HCT116 (cell line): ENCODE results near the gene THSD7B. TPM values are rescaled to one million over a fixed set of nuclear protein-coding genes. Genes with fewer than 3 reads are reported as not detected.

Experiments
- ATAC-seq: fragments of 200-7000 bp; cut with Tn5 transposase; 2 replicates; pipeline ENCODE4 v1.9.1; 2020; ENCODE audit warnings: mild to moderate bottlenecking, moderate library complexity
- BruUV-seq: library from RNA; stranded (reverse); fragments of 400-500 nt; replicated peaks from 2 replicates; lab custom pipeline; 2021; lab: Mats Ljungman, UMichigan
- CTCF ChIA-PET: fragments of 300-600 bp; sonication (Branson Sonifier 250); formaldehyde crosslinking; loops from one replicate; lab custom pipeline; 2021; ENCODE audit warnings: antibody characterized with exemption; lab: Charles Lee
- POLR2A ChIA-PET: fragments of 300-600, 350-600 bp; sonication (Branson Sonifier 250); formaldehyde crosslinking; loops from one replicate; lab custom pipeline; 2021; ENCODE audit warnings: antibody characterized with exemption; lab: Charles Lee
- RAD21 ChIA-PET, 2 experiments: fragments of 300-600 bp; sonication (Branson Sonifier 250); formaldehyde crosslinking; loops; one replicate each; lab custom pipeline; 2023; ENCODE audit warnings: low total read pairs in 2 of 2; ENCODE audit not compliant: uncharacterized antibody in 2 of 2, unreplicated experiment in 2 of 2, low non-redundant PET in 1 of 2; lab: Charles Lee
- DNase-seq: peaks from one replicate; pipeline ENCODE4 v3.0.0-alpha.2; 2010; ENCODE audit warnings: low read depth, low spot score
- H2AFZ ChIP-seq: fragments of 200-600 bp; shearing (Covaris generic), sonication (generic); 2 replicates; pipeline ENCODE4 v1.6.1; 2017; ENCODE audit warnings: low read depth, mixed run types, mixed read lengths, antibody characterized with exemption, low read length; ENCODE audit not compliant: poor library complexity, severe bottlenecking
- H3K27ac ChIP-seq: 2 replicates; pipeline ENCODE4 v1.5.1; 2012; ENCODE audit warnings: low read depth, low read length
- H3K27me3 ChIP-seq: fragments of 200-600 bp; sonication (generic); 2 replicates; pipeline ENCODE4 v1.6.1; 2016; ENCODE audit warnings: mixed run types, low read length, mixed read lengths; ENCODE audit not compliant: insufficient read depth
- H3K36me3 ChIP-seq, 2 experiments: fragments of 200-500 bp in 1 of 2; fragments of 200-600 bp in 1 of 2; sonication (Bioruptor generic) in 1 of 2; sonication (generic) in 1 of 2; 2 replicates each; pipeline versions ENCODE4 v1.5.1 to v1.6.1; 2014 to 2016; ENCODE audit warnings: low read length in 2 of 2, inconsistent platforms in 1 of 2, mixed read lengths in 1 of 2, mixed run types in 1 of 2; ENCODE audit not compliant: insufficient read depth in 2 of 2, control insufficient read depth in 1 of 2
- H3K4me1 ChIP-seq, 2 experiments: fragments of 200-600 bp in 1 of 2; sonication (generic) in 1 of 2; 2 replicates each; pipeline versions ENCODE4 v1.5.1 to v1.6.1; 2012 to 2017; ENCODE audit warnings: low read length in 2 of 2, inconsistent platforms in 1 of 2, mild to moderate bottlenecking in 1 of 2, mixed read lengths in 1 of 2, mixed run types in 1 of 2, moderate library complexity in 1 of 2; ENCODE audit not compliant: insufficient read depth in 2 of 2, control insufficient read depth in 1 of 2
- H3K4me2 ChIP-seq: fragments of 200-600 bp; sonication (generic); 2 replicates; pipeline ENCODE4 v1.6.1; 2017; ENCODE audit warnings: mixed run types, low read length, mixed read lengths
- H3K4me3 ChIP-seq, 2 experiments: fragments of 200-600 bp in 1 of 2; sonication (generic) in 1 of 2; replicated peaks in 1 of 2; 2 replicates each; pipeline ENCODE4 v1.5.1; 2011 to 2016; ENCODE audit warnings: low read length in 2 of 2, control low read depth in 1 of 2, low read depth in 1 of 2, mild to moderate bottlenecking in 1 of 2, mixed read lengths in 1 of 2, mixed run types in 1 of 2
- H3K79me2 ChIP-seq: fragments of 200-600 bp; sonication (generic); 2 replicates; pipeline ENCODE4 v1.6.1; 2017; ENCODE audit warnings: mild to moderate bottlenecking, mixed run types, low read length, moderate library complexity, mixed read lengths; ENCODE audit not compliant: insufficient read depth
- H3K9ac ChIP-seq: fragments of 200-600 bp; sonication (generic); 2 replicates; pipeline ENCODE4 v1.6.1; 2016; ENCODE audit warnings: low read length, mixed read lengths
- H3K9me2 ChIP-seq: fragments of 200-600 bp; sonication (generic), shearing (Covaris generic); 2 replicates; pipeline ENCODE4 v1.6.1; 2017; ENCODE audit warnings: mixed run types, mild to moderate bottlenecking, moderate library complexity; ENCODE audit not compliant: insufficient read depth
- H3K9me3 ChIP-seq, 2 experiments: fragments of 200-500 bp in 1 of 2; fragments of 200-600 bp in 1 of 2; sonication (Bioruptor generic) in 1 of 2; sonication (generic) in 1 of 2; 2 replicates each; pipeline ENCODE4 v1.6.1; 2014 to 2017; ENCODE audit warnings: low read length in 2 of 2, mixed read lengths in 2 of 2, inconsistent platforms in 1 of 2, low read depth in 1 of 2, mild to moderate bottlenecking in 1 of 2, mixed run types in 1 of 2, moderate library complexity in 1 of 2; ENCODE audit not compliant: control insufficient read depth in 1 of 2, insufficient read depth in 1 of 2
- H4K20me1 ChIP-seq: fragments of 200-600 bp; sonication (generic), shearing (Covaris generic); 2 replicates; pipeline ENCODE4 v1.6.1; 2017; ENCODE audit warnings: mixed run types, mild to moderate bottlenecking, moderate library complexity; ENCODE audit not compliant: insufficient read depth
- CEBPB ChIP-seq: IDR thresholded peaks from 2 replicates; pipeline ENCODE4 v1.6.1; 2012; ENCODE audit warnings: low read depth
- CTCF ChIP-seq, 3 experiments: fragments of 200-600 bp in 1 of 3; sonication (generic) in 1 of 3; IDR thresholded peaks in 2 of 3; conservative IDR thresholded peaks in 1 of 3; 2 replicates each; pipeline ENCODE4 v1.5.1; 2012 to 2017; ENCODE audit warnings: low read depth in 2 of 3, low read length in 2 of 3, antibody characterized with exemption in 1 of 3, borderline replicate concordance in 1 of 3, control low read depth in 1 of 3, mild to moderate bottlenecking in 1 of 3, mixed read lengths in 1 of 3, mixed run types in 1 of 3, moderate library complexity in 1 of 3; ENCODE audit not compliant: insufficient read depth in 1 of 3
- ELF1 ChIP-seq: IDR thresholded peaks from 2 replicates; pipeline ENCODE4 v1.6.1; 2012; ENCODE audit warnings: low read depth, borderline replicate concordance
- EZH2phosphoT487 ChIP-seq: fragments of 200-600 bp; IDR thresholded peaks from 2 replicates; pipeline ENCODE4 v1.6.1; 2018; ENCODE audit warnings: antibody characterized with exemption, borderline replicate concordance
- FOSL1 ChIP-seq: IDR thresholded peaks from 2 replicates; pipeline ENCODE4 v1.6.1; 2012; ENCODE audit warnings: low read depth
- MAX ChIP-seq: IDR thresholded peaks from 2 replicates; pipeline ENCODE4 v1.6.1; 2012
- POLR2AphosphoS5 ChIP-seq: IDR thresholded peaks from 2 replicates; pipeline ENCODE4 v1.6.1; 2011; ENCODE audit warnings: mild to moderate bottlenecking, low read depth, low read length, moderate library complexity
- REST ChIP-seq: IDR thresholded peaks from 2 replicates; pipeline ENCODE4 v1.6.1; 2012; ENCODE audit warnings: low read depth
- SIN3A ChIP-seq: IDR thresholded peaks from 2 replicates; pipeline ENCODE4 v1.6.1; 2012; ENCODE audit warnings: low read depth
- SRF ChIP-seq: IDR thresholded peaks from 2 replicates; pipeline ENCODE4 v1.6.1; 2012; ENCODE audit warnings: low read depth
- TCF7L2 ChIP-seq: IDR thresholded peaks from 2 replicates; pipeline ENCODE4 v1.7.0; 2011; ENCODE audit warnings: borderline replicate concordance, inconsistent platforms; ENCODE audit not compliant: insufficient read depth, insufficient read length; ENCODE audit errors: extremely low read depth
- ZFX ChIP-seq: fragments of 450-650 bp; IDR thresholded peaks from 2 replicates; pipeline ENCODE4 v1.6.1; 2017
- intact Hi-C: fragments of 100-400 bp; cut with micrococcal nuclease; formaldehyde crosslinking; loops from 2 replicates; pipeline ENCODE4 v1.10.0; 2022
- total RNA-seq: library from RNA; stranded (reverse); gene quantifications from one replicate; pipeline ENCODE4 v1.2.1, GENCODE V29; 2021; ENCODE audit not compliant: unreplicated experiment

Gene THSD7B
- total RNA-seq, 1 experiment from 2014 or later = not detected

GRCh38 chr2:137405496-137405895 lies 640.2 kb downstream of the THSD7B start:
- intact Hi-C loops = no loop called here
- H3K79me2 ChIP-seq = no peaks in the 10 kb centered on the region
- no peaks in the 10 kb centered on the region for H3K36me3 ChIP-seq
- no peak overlapping the region for H3K4me2 ChIP-seq
- H3K9me2 ChIP-seq = no peaks in the 10 kb centered on the region
- no peaks in the 10 kb centered on the region for H3K4me1 ChIP-seq
- H3K9ac ChIP-seq = no peak overlapping the region
- POLR2A ChIA-PET = no interaction called here
- DNase-seq (no peak), ATAC-seq (no peak)
- no TSS peak for BruUV-seq
- no peak overlapping the region for H2AFZ ChIP-seq
- RAD21 ChIA-PET = no interaction called here
- no peak overlapping the region for H3K27ac ChIP-seq
- peaks cover 0 to 8% of the 10 kb centered on the region in 2 experiments; a peak in 2 of 4 replicates for H3K9me3 ChIP-seq
- H3K4me3 ChIP-seq = no peak overlapping the region
- TF ChIP-seq SRF (no peak), CEBPB (no peak), MAX (no peak), REST (no peak), SIN3A (no peak), ELF1 (no peak), TCF7L2 (no peak), POLR2AphosphoS5 (no peak), FOSL1 (no peak), ZFX (no peak), EZH2phosphoT487 (no peak), CTCF (IDR thresholded peaks at IDR 0.05 in 2 of 3, conservative IDR thresholded peaks at IDR 0.05 in 1 of 3; ENCODE audit: borderline replicate concordance in 1 of 3, insufficient read depth in 1 of 3, low read depth in 2 of 3, low read length in 2 of 3) (no peak)
- H4K20me1 ChIP-seq = no peaks in the 10 kb centered on the region
- H3K27me3 ChIP-seq = no peaks in the 10 kb centered on the region
- CTCF ChIA-PET = no interaction called here
